ENCODE data around the gene GSTM2.

GSTM2 gene

DNA sequence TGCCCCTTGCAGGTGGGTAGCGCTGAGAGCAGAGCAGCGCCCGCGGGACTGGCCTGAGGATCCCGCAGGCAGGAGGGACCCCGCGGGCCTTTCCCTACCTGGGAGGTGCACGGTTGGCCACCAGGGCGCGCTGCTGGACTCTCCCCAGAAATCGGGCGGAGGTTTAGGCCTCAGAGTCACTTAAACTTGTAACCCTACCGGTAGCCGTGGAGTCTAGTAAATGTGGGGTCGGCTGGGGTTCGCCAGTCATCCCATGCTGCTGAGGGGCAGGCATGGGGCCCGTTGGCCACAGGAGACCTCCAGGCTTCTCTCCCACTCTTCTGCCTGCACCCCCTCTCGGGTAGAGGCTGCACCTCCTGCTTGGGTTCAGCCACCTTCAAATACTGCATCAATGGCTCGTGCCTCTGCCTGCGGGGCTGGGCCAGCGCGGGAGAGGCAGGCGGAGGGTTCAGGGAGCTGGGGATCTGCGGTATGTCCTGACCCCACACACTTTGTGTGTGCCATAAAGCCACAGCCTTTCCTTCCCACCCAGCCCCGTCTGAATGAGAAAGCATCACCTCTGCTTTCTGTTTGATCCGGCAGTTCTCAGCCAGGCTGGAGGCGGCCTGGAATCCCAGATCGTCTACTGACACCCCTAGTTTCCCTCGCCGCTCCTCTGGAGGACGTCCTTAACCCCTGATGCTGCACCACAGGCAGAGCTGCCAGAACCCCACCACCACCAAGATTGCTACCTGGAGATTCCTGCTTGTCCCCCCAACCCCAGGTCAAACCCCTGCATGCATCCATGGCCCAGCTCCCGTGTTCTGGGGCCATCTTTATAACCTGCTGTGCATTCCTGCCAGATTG lies 24.2 kb upstream of the GSTM2 start (continued):
- TF ChIP-seq EGR2 (tag by site-specific recombination; IDR thresholded peaks at IDR 0.05; ENCODE audit: low read depth) (no peak), ZBTB26 (tag by site-specific recombination; optimal IDR thresholded peaks at IDR 0.05) (peak; percentile 29)

DNA sequence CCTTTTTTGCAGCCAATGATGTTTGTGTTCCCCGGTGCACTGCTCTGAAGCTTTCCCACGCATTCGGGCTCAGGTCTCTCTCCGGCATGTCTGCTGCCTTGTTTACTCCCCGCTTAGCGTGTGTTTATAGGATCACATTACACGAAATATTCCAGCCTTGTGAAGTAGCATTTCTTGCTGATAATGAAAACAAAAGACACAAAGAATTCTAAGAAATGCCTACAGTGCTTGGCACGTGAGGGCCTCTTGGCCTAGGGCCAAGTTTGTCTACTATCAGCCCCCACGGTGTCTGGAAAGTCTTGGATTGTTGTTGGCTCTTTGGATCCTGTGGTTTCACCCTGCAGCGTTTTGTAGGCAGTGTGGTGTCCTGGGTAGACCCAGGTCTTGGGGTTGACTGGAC lies 23.2 kb upstream of the GSTM2 start:
- ChIA-PET CTCF (interaction anchor here (0.7 to 11.3 kb wide), 7 partner anchors 6 to 332 kb away, joined by 3 to 345 read pairs (median 4); no protein-coding TSS in a partner anchor), POLR2A (no interaction called here)
- Histone ChIP-seq H3K36me3 (ENCODE audit: control insufficient read depth in 2 of 2, insufficient read depth in 1 of 2, low read length in 2 of 2) (no peaks in the 10 kb centered on the region), H3K4me3 (ENCODE audit: low read depth, low read length) (no peak overlapping the region), H3K27ac (ENCODE audit: extremely low read depth, low read depth, low read length) (no peak overlapping the region), H3K4me1 (ENCODE audit: control insufficient read depth, insufficient read depth, low read length) (no peaks in the 10 kb centered on the region), H3K9me3 (ENCODE audit: control insufficient read depth, insufficient read depth, low read depth, low read length) (no peaks in the 10 kb centered on the region)
- TF ChIP-seq ZNF558 (tag by site-specific recombination; IDR thresholded peaks at IDR 0.05) (no peak), ZNF701 (tag by site-specific recombination; IDR thresholded peaks at IDR 0.05) (no peak), GLI2 (tag by site-specific recombination; IDR thresholded peaks at IDR 0.05; ENCODE audit: borderline replicate concordance, low read depth) (no peak), ZNF280C (tag by site-specific recombination; IDR thresholded peaks at IDR 0.05) (no peak), ZNF658 (tag by site-specific recombination; IDR thresholded peaks at IDR 0.05) (no peak), ZNF510 (tag by site-specific recombination; IDR thresholded peaks at IDR 0.05; ENCODE audit: insufficient replicate concordance) (no peak), ZIC2 (tag by site-specific recombination; IDR thresholded peaks at IDR 0.05) (no peak), ZNF473 (tag by site-specific recombination; IDR thresholded peaks at IDR 0.05) (no peak), HOXA7 (CRISPR knock-in tag; IDR thresholded peaks at IDR 0.05; ENCODE audit: borderline replicate concordance) (no peak), ZNF645 (tag by site-specific recombination; IDR thresholded peaks at IDR 0.05) (no peak), OVOL3 (tag by site-specific recombination; IDR thresholded peaks at IDR 0.05) (no peak), ZNF776 (tag by site-specific recombination; IDR thresholded peaks at IDR 0.05; ENCODE audit: borderline replicate concordance) (no peak), ZNF174 (tag by site-specific recombination; IDR thresholded peaks at IDR 0.05) (no peak), ELK4 (IDR thresholded peaks at IDR 0.05; ENCODE audit: borderline replicate concordance, low read depth, low read length) (no peak), ZNF624 (tag by site-specific recombination; IDR thresholded peaks at IDR 0.05) (no peak), ZNF501 (tag by site-specific recombination; IDR thresholded peaks at IDR 0.05) (no peak), ZNF571 (tag by site-specific recombination; IDR thresholded peaks at IDR 0.05) (no peak), MZF1 (tag by site-specific recombination; IDR thresholded peaks at IDR 0.05; ENCODE audit: borderline replicate concordance) (no peak)
- TF ChIP-seq, protein P1, sequence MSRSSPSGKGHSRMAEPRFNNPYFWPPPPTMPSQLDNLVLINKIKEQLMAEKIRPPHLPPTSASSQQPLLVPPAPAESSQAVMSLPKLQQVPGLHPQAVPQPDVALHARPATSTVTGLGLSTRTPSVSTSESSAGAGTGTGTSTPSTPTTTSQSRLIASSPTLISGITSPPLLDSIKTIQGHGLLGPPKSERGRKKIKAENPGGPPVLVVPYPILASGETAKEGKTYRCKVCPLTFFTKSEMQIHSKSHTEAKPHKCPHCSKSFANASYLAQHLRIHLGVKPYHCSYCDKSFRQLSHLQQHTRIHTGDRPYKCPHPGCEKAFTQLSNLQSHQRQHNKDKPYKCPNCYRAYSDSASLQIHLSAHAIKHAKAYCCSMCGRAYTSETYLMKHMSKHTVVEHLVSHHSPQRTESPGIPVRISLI (tag by site-specific recombination; IDR thresholded peaks at IDR 0.05), result no peak

Data from HEK293 (cell line).